Activated CD8-positive, alpha-beta T cell treated with anti-CD3 and anti-CD28 coated beads for 36 hours (primary cell): ENCODE measurements around the gene SHD. TPM values are rescaled to one million over a fixed set of nuclear protein-coding genes. Genes with fewer than 3 reads are reported as not detected.
"Not testable (repeated sequence)": the region's sequence is repeated elsewhere in the genome, so short reads cannot be mapped to it uniquely, and the experiment has no call there.

Experiments used
- ATAC-seq: fragments of 200-7000 bp; cut with Tn5 transposase; one replicate; pipeline ENCODE4 v1.10.0; 2021; ENCODE audit warnings: mild to moderate bottlenecking, moderate library complexity
- CTCF ChIA-PET: fragments of 350-600 bp; sonication (Branson Sonifier 250); formaldehyde crosslinking; loops from one replicate; lab custom pipeline; 2021; ENCODE audit warnings: antibody characterized with exemption; lab: Charles Lee
- POLR2A ChIA-PET: fragments of 350-600 bp; sonication (Branson Sonifier 250); formaldehyde crosslinking; loops from one replicate; lab custom pipeline; 2021; ENCODE audit warnings: antibody characterized with exemption; lab: Charles Lee
- DNase-seq: peaks from one replicate; pipeline ENCODE4 v3.0.0-alpha.2; 2020
- H3K27ac Mint-ChIP-seq: one replicate; pipeline ENCODE4 v1.8.0; 2021; ENCODE audit warnings: mild to moderate bottlenecking, mixed read lengths
- H3K27me3 Mint-ChIP-seq: one replicate; pipeline ENCODE4 v1.8.0; 2021; ENCODE audit warnings: mixed read lengths
- H3K36me3 Mint-ChIP-seq: one replicate; pipeline ENCODE4 v1.8.0; 2021; ENCODE audit warnings: low read depth, mixed read lengths
- H3K4me1 Mint-ChIP-seq: one replicate; pipeline ENCODE4 v1.8.0; 2021; ENCODE audit warnings: low read depth, mixed read lengths
- H3K4me3 Mint-ChIP-seq: one replicate; pipeline ENCODE4 v1.8.0; 2021; ENCODE audit warnings: mild to moderate bottlenecking, moderate library complexity, mixed read lengths
- H3K9me3 Mint-ChIP-seq: one replicate; pipeline ENCODE4 v1.8.0; 2021; ENCODE audit warnings: mixed read lengths
- intact Hi-C: fragments of 100-400 bp; cut with micrococcal nuclease; formaldehyde crosslinking; loops from one replicate; pipeline ENCODE4 v1.10.0; 2022
- total RNA-seq, 2 experiments: library from RNA; stranded (reverse); gene quantifications; one replicate each; pipeline ENCODE4 v1.2.3, GENCODE V29; 2021
- TF ChIP-seq, protein P1 (sequence below): fragments of 200-600 bp; IDR thresholded peaks from one replicate; pipeline ENCODE4 v1.8.0; 2022; ENCODE audit warnings: antibody characterized with exemption, mild to moderate bottlenecking

Gene SHD
- total RNA-seq, 2 experiments from 2014 or later: not detected

DNA sequence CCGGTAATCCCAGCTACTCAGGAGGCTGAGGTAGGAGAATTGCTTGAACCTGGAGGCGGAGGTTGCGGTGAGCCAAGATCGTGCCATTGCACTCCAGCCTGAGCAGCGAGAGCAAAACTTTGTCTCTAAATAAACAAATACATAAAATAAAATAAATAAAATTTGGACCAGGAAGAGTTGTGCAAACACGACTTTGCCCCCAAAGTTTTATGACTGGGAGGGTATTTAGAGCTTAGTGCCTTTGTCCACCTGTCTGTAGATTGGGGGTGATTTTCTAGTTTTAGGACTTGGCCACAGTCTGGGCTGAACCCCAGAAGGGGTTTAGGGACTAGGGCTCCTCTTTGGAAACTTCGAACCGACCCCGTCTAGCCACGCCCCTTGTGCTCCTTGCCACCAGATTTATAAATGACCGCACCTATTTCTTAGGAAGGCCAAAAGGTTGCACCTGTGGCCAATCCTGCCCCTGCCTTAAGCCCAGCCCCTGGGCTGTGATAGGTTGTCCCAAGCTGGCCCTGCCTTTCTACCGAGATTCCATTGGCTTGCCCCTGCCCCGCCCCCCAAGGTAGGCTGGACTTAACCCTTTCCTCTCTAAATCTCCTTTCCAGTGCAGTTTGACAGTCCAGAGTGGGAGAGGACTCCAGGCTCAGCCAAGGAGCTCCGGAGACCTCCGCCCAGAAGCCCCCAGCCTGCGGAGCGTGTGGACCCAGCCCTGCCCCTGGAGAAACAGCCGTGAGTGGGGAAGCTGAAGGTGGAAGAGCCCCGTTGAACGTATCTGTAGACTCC lies 5.3 kb downstream of the SHD start:
- DNase-seq (no peak), ATAC-seq (peak; percentile 53)
- Mint-ChIP-seq H3K27ac (no peak overlapping the region), H3K4me3 (no peak overlapping the region), H3K4me1 (peaks cover 3% of the 10 kb centered on the region), H3K36me3 (no peaks in the 10 kb centered on the region), H3K9me3 (no peaks in the 10 kb centered on the region), H3K27me3 (peaks cover 10% of the 10 kb centered on the region)
- TF ChIP-seq, protein P1, sequence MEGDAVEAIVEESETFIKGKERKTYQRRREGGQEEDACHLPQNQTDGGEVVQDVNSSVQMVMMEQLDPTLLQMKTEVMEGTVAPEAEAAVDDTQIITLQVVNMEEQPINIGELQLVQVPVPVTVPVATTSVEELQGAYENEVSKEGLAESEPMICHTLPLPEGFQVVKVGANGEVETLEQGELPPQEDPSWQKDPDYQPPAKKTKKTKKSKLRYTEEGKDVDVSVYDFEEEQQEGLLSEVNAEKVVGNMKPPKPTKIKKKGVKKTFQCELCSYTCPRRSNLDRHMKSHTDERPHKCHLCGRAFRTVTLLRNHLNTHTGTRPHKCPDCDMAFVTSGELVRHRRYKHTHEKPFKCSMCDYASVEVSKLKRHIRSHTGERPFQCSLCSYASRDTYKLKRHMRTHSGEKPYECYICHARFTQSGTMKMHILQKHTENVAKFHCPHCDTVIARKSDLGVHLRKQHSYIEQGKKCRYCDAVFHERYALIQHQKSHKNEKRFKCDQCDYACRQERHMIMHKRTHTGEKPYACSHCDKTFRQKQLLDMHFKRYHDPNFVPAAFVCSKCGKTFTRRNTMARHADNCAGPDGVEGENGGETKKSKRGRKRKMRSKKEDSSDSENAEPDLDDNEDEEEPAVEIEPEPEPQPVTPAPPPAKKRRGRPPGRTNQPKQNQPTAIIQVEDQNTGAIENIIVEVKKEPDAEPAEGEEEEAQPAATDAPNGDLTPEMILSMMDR: no peak
- intact Hi-C loops: no loop called here
- ChIA-PET CTCF (interaction anchor here (0.9 to 1.2 kb wide), 3 partner anchors 18 to 96 kb away, joined by 3 to 5 read pairs (median 4); no protein-coding TSS in a partner anchor), POLR2A (no interaction called here)

DNA sequence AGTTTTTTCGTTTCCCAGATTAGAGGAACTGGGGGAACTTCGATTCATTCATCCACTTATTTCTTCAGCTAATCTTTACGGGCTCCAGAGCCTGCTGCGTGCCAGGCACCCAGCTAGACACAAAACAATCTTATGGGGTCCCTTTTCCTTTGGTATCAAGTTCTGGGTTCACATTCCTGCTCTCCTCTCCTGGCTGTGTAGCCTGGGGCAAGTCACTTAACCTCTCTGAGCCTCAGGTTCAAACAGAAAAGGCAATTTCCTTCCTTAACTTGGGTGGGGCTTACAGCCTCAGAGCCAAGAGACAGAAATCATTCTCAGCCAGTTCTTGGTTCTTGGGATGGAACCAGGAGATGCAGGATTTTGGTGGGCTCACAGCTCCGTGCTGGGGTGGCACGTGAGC lies 5.9 kb downstream of the SHD start:
- ChIA-PET POLR2A (no interaction called here), CTCF (interaction anchor here (0.9 to 1.2 kb wide), 2 partner anchors 18 to 68 kb away, joined by 4 to 5 read pairs; no protein-coding TSS in a partner anchor)
- Mint-ChIP-seq H3K4me1 (no peaks in the 10 kb centered on the region), H3K27ac (no peak overlapping the region), H3K9me3 (no peaks in the 10 kb centered on the region), H3K27me3 (peaks cover 7% of the 10 kb centered on the region), H3K4me3 (no peak overlapping the region), H3K36me3 (no peaks in the 10 kb centered on the region)
- DNase-seq (no peak), ATAC-seq (no peak)
- intact Hi-C loops: no loop called here
- TF ChIP-seq, protein P1: no peak

DNA sequence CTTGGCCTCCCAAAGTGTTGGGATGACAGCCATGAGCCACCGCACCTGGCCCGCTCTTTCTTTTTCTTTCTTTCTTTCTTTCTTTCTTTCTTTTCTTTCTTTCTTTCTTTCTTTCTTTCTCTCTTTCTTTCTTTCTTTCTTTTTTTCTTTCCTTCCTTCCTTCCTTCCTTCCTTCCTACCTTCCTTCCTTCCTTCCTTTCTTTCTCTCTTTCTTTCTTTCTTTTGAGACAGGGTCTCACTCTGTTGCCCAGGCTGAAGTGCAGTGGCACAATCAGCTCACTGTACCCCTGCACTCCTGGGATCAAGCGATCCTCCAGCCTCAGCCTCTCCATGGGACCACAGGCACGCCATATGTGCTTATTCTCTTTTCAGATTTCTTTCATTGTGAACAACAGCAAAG lies 7.1 kb downstream of the SHD start:
- POLR2A ChIA-PET, ATAC-seq, H3K36me3 Mint-ChIP-seq, H3K9me3 Mint-ChIP-seq, H3K4me1 Mint-ChIP-seq, DNase-seq, intact Hi-C loops, H3K4me3 Mint-ChIP-seq, H3K27me3 Mint-ChIP-seq, CTCF ChIA-PET, H3K27ac Mint-ChIP-seq: not testable (repeated sequence)

DNA sequence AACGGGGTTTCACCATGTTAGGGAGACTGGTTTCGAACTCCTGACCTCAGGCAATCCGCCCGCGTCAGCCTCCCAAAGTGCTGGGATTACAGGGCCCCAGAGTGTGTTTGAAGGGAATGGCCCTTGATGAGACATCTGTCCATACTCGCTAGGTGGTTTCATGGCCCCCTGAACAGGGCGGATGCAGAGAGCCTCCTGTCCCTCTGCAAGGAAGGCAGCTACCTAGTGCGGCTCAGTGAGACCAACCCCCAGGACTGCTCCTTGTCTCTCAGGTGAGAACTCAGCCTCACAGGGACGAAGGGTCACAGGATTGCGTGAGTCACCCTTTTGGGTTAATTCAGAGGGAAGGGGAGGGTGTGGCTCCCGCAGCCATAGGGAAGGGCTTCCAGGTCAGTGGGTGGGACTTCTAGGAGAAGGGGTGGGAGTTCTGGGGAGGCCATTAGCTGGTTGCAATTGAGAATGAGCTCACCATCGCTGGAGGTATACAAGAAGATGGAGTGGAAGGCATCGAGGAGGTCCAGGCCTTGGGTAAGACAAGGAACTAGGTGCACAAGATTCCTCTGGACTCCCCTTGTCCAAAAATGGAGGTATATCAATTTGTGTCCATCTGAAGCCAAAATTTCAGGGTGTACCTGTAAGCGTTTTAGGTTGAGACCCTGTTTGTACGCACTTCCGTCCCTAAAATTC lies 9.2 kb downstream of the SHD start:
- TF ChIP-seq, protein P1: no peak
- ChIA-PET CTCF (no interaction called here), POLR2A (interaction anchor here (0.7 kb wide), 1 partner anchor 45 kb away, joined by 3 read pairs; no protein-coding TSS in a partner anchor)
- Mint-ChIP-seq H3K36me3 (no peaks in the 10 kb centered on the region), H3K27me3 (no peaks in the 10 kb centered on the region), H3K4me1 (no peaks in the 10 kb centered on the region), H3K9me3 (no peaks in the 10 kb centered on the region), H3K4me3 (no peak overlapping the region), H3K27ac (no peak overlapping the region)
- intact Hi-C loops: no loop called here
- ATAC-seq (no peak), DNase-seq (no peak)

DNA sequence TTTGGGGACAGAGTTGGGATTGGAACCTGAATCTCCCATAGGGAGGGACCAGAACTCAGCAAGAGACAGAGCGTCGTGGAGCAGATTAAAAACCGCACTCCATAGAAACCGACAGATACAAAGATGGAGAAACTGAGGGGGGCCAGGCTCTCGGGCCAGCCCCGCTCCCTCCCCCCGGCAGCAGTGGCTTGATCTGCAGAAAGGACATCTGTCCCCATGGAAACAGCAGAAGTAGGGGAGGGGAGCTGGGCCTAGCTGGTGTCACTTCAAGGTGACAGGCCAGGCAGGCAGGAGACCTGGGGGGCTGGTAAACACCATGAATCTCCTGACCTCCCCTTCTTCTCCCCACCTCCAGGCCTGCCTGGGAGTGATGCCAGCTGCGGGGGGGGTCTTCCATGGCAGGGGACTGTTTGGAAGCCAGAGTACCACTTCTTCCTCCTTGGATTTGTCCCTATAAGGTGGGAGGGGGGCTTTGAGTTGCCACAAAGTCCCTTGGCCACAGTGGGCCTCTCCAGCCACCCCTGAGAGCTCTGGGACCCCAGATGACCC lies 12.2 kb downstream of the SHD start:
- no peak for ATAC-seq
- Mint-ChIP-seq H3K4me1 (peaks cover 3% of the 10 kb centered on the region), H3K36me3 (no peaks in the 10 kb centered on the region), H3K27ac (no peak overlapping the region), H3K9me3 (no peaks in the 10 kb centered on the region), H3K27me3 (no peaks in the 10 kb centered on the region), H3K4me3 (no peak overlapping the region)
- intact Hi-C loops: no loop called here
- ChIA-PET CTCF (no interaction called here), POLR2A (interaction anchor here (1.1 kb wide), 1 partner anchor 24 kb away, joined by 4 read pairs; no protein-coding TSS in a partner anchor)
- TF ChIP-seq, protein P1: no peak
- DNase-seq: no peak
